NCI-H1436 (cell line): ENCODE results near the gene TAMM41.
"Not testable (repeated sequence)": the region's sequence is repeated elsewhere in the genome, so short reads cannot be mapped to it uniquely, and the experiment has no call there.

Experiments
- DNase-seq: peaks from one replicate; lab custom pipeline; 2025; lab: John Stamatoyannopoulos, UW

TAMM41 gene

DNA sequence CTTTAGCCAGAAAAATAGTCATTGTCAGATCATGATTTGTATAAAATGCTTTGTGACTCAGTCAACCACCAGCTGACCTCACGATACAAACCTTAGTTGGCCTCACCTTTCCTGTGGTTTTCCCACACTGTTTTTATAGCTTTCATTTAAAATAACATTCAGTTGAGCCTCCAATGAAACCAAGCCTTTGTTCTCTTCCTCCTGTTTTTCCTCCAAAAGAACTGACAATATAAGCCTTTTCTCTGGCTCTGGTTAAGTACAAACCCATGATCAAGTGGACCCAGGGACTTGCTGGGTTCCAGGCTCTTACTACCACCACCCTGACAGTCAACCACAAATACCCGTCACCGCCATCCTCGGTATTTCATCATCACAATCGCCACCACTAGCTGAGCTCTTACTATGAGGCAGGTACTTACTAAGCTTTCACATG is 81.7 kb downstream of the TAMM41 start:
- DNase-seq = no peak

DNA sequence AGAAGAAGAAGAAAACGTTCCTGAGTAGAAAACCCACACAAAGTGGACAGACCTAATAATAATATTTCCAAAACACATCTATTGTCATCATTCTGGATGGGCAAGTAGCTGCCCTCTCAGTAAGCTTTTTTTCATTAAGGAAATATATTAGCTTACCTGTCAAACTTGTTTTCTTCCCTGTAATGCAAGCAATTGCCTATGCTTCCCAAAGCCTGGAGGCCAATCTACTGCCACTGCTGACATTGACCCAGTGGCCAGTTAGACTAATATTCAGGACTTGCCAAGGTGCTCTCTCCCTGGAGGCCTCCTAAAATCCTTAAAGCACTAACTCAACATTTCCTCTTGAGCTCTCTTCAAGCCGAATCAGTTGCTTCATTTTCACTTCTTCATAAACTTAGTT is 86.7 kb downstream of the TAMM41 start:
- DNase-seq = no peak

DNA sequence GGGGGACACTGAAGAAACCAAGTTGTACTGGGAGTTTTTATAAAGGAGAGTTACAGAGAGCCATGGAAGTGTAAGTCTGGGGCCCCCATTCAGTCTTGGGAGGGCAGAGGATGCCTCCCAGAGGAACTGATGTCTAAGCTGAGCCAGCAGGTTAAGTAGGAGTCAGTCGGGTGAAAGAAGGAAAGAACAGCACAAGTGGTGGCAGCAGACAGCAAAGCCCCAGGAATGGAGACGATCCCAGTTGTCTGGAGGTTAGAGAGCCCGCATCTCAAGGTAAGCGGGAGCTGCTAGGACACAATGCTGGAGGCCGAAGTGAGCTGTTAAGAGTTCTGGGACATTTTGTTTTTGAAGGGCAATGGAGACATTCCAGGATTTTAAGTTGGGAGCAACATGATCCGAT is 88.8 kb downstream of the TAMM41 start:
- no peak for DNase-seq

DNA sequence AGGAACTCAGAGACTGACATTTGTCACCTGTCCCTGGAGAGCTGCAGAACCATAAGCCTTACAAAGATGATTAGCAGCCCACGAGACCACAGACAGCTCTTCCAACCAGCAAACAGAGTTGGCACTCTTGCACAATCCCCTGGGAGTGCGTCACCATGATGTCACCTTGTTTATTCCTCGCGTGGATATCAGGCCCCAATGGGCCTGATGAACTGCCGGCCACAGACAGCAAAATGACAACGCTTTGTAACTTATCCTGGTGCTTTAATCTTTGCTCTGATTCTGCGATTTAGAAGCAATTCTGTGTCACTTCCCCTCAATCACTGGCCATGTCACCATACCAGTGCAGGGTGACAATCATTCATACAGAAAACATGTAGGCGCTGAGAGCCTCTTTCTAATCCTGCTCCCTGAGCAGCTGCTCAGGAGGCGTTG is 89.2 kb downstream of the TAMM41 start:
- DNase-seq = no peak

DNA sequence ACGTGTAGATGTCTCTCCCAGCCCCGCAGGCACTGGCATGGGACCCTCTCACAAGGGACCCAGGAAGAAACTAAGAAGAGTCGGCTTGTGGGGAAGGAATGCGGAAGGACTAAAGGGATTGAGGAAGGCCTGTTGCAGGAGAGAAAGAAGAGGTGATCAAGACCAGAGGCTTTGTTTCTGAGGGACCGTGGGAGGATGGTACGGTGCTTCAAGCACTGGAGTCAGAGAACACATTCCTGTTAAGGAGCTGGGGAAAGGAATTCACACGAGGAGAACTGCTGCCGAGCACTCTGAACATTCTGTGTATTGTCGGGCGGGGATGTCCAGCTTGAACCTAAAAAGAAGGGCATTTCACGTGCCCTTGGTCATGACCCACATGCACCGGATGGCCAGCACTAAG is 91.4 kb downstream of the TAMM41 start:
- DNase-seq = no peak

DNA sequence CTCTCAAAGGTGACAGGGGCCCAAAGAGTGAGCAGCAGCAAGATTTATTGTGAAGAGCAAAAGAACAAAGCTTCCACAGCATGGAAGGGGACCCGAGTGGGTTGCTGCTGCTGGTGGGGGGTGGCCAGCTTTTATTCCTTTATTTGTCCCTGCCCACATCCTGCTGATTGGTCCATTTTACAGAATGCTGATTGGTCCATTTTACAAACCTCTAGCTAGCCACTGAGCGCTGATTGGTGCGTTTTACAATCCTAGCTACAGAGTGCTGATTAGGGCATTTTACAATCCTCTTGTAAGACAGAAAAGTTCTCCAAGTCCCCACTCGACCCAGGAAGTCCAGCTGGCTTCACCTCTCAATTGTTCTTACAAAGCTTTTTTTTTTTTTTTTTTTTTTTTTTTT is 94.4 kb downstream of the TAMM41 start:
- DNase-seq = not testable (repeated sequence)

DNA sequence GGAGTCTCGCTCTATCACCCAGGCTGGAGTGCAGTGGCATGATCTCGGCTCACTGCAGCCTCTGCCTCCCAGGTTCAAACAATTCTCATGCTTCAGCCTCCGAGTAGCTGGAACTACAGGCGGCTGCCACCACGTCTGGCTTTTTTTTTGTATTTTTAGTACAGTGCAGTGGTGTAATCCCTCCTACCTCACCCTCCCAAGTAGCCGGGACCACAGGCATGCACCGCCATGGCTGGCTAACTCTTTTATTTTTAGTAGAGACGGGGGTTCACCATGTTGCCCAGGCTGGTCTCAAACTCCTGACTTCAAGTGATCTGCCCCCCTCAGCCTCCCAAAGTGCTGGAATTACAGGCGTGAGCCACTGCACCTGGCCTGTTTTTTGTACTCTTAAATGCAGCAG is 98.4 kb downstream of the TAMM41 start:
- DNase-seq = not testable (repeated sequence)
